ENCODE results near the gene ANKLE2. TPM values are rescaled to one million over a fixed set of nuclear protein-coding genes. Genes with fewer than 3 reads are reported as not detected.
A peak's percentile ranks its signal among the peaks of the same experiment; 100 is the strongest.
"Not testable (repeated sequence)": the region's sequence is repeated elsewhere in the genome, so short reads cannot be mapped to it uniquely, and the experiment has no call there.

The ANKLE2 gene
- total and polyA plus RNA-seq, 2 donors, result 45.4 to 62.5 TPM

GRCh38 chr12:132761921-132762583, 420 bp upstream of the ANKLE2 start:
- H3K27ac ChIP-seq (ENCODE audit: low read depth in 1 of 2, low read length in 1 of 2), result peak overlapping the region; percentile 86 to 91
- peaks cover 0 to 4% of the 10 kb centered on the region in 2 donors for H3K9me3 ChIP-seq (ENCODE audit: control insufficient read depth in 2 of 2, insufficient read depth in 1 of 2, low read length in 1 of 2)
- peak overlapping the region; percentile 65 to 98 for H3K4me3 ChIP-seq (ENCODE audit: low read length in 2 of 2)
- WGBS, result under 1% methylated on average over 89 of the region's 89 CpGs
- H3K36me3 ChIP-seq (ENCODE audit: control insufficient read depth in 2 of 2, insufficient read depth in 2 of 2, low read length in 1 of 2), result peaks cover 6 to 16% of the 10 kb centered on the region in 2 donors
- H3K27me3 ChIP-seq (ENCODE audit: control insufficient read depth in 2 of 2, insufficient read depth in 1 of 2, low read length in 1 of 2), result no peaks in the 10 kb centered on the region
- peaks cover 15 to 46% of the 10 kb centered on the region in 2 donors for H3K4me1 ChIP-seq (ENCODE audit: control insufficient read depth in 2 of 2, insufficient read depth in 2 of 2, low read length in 2 of 2)
- DNase-seq (ENCODE audit: low read depth in 6 of 9, low spot score in 9 of 9), result peak in 7 of 9 donors; percentile 51 to 93 (median 76)

GRCh38 chr12:132759359-132759758, 2.3 kb downstream of the ANKLE2 start:
- Histone ChIP-seq H3K27me3 (ENCODE audit: control insufficient read depth in 2 of 2, insufficient read depth in 1 of 2, low read length in 1 of 2) (no peaks in the 10 kb centered on the region), H3K4me1 (ENCODE audit: control insufficient read depth in 2 of 2, insufficient read depth in 2 of 2, low read length in 2 of 2) (peaks cover 9 to 24% of the 10 kb centered on the region in 2 donors), H3K9me3 (ENCODE audit: control insufficient read depth in 2 of 2, insufficient read depth in 1 of 2, low read length in 1 of 2) (peaks cover 0 to 4% of the 10 kb centered on the region in 2 donors), H3K36me3 (ENCODE audit: control insufficient read depth in 2 of 2, insufficient read depth in 2 of 2, low read length in 1 of 2) (peaks cover 19 to 30% of the 10 kb centered on the region in 2 donors), H3K27ac (ENCODE audit: low read depth in 1 of 2, low read length in 1 of 2) (no peak overlapping the region), H3K4me3 (ENCODE audit: low read length in 2 of 2) (no peak overlapping the region)
- WGBS, result 98% methylated on average over 8 of the region's 8 CpGs
- no peak for DNase-seq (ENCODE audit: low read depth in 6 of 9, low spot score in 9 of 9)

DNA sequence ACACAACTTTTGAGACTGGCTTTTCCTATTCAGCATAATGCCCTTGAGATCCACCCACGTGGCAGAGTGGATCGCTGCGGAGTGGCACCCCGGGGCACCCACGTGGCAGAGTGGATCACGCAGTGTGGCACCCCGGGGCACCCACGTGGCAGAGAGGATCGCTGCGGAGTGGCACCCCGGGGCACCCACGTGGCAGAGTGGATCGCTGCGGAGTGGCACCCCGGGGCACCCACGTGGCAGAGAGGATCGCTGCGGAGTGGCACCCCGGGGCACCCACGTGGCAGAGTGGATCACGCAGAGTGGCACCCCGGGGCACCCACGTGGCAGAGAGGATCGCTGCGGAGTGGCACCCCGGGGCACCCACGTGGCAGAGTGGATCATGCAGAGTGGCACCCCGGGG, 2.8 kb downstream of the ANKLE2 start:
- 90% methylated on average over 28 of the region's 28 CpGs for WGBS
- Histone ChIP-seq H3K36me3 (ENCODE audit: control insufficient read depth in 2 of 2, insufficient read depth in 2 of 2, low read length in 1 of 2) (peaks cover 18 to 34% of the 10 kb centered on the region in 2 donors), H3K4me1 (ENCODE audit: control insufficient read depth in 2 of 2, insufficient read depth in 2 of 2, low read length in 2 of 2) (peaks cover 9 to 18% of the 10 kb centered on the region in 2 donors)
- not testable (repeated sequence) for H3K27ac ChIP-seq (ENCODE audit: low read depth in 1 of 2, low read length in 1 of 2); H3K9me3 ChIP-seq (ENCODE audit: control insufficient read depth in 2 of 2, insufficient read depth in 1 of 2, low read length in 1 of 2); H3K4me3 ChIP-seq (ENCODE audit: low read length in 2 of 2); H3K27me3 ChIP-seq (ENCODE audit: control insufficient read depth in 2 of 2, insufficient read depth in 1 of 2, low read length in 1 of 2); DNase-seq (ENCODE audit: low read depth in 6 of 9, low spot score in 9 of 9)

- Histone ChIP-seq H3K27ac (ENCODE audit: low read depth in 1 of 2, low read length in 1 of 2) (no peak overlapping the region), H3K36me3 (ENCODE audit: control insufficient read depth in 2 of 2, insufficient read depth in 2 of 2, low read length in 1 of 2) (peaks cover 47 to 75% of the 10 kb centered on the region in 2 donors), H3K4me1 (ENCODE audit: control insufficient read depth in 2 of 2, insufficient read depth in 2 of 2, low read length in 2 of 2) (no peaks in the 10 kb centered on the region), H3K4me3 (ENCODE audit: low read length in 2 of 2) (no peak overlapping the region), H3K9me3 (ENCODE audit: control insufficient read depth in 2 of 2, insufficient read depth in 1 of 2, low read length in 1 of 2) (peaks cover 0 to 1% of the 10 kb centered on the region in 2 donors), H3K27me3 (ENCODE audit: control insufficient read depth in 2 of 2, insufficient read depth in 1 of 2, low read length in 1 of 2) (no peaks in the 10 kb centered on the region)
- 94% methylated on average over 14 of the region's 14 CpGs for WGBS
- no peak for DNase-seq (ENCODE audit: low read depth in 6 of 9, low spot score in 9 of 9)
Measured at GRCh38 chr12:132754160-132754932, 7.3 kb downstream of the ANKLE2 start.

- H3K4me3 ChIP-seq (ENCODE audit: low read length in 2 of 2); H3K27ac ChIP-seq (ENCODE audit: low read depth in 1 of 2, low read length in 1 of 2): not testable (repeated sequence)
- H3K36me3 ChIP-seq (ENCODE audit: control insufficient read depth in 2 of 2, insufficient read depth in 2 of 2, low read length in 1 of 2), result peaks cover 54 to 79% of the 10 kb centered on the region in 2 donors
Measured at GRCh38 chr12:132753670-132754069, 8.0 kb downstream of the ANKLE2 start.

DNA sequence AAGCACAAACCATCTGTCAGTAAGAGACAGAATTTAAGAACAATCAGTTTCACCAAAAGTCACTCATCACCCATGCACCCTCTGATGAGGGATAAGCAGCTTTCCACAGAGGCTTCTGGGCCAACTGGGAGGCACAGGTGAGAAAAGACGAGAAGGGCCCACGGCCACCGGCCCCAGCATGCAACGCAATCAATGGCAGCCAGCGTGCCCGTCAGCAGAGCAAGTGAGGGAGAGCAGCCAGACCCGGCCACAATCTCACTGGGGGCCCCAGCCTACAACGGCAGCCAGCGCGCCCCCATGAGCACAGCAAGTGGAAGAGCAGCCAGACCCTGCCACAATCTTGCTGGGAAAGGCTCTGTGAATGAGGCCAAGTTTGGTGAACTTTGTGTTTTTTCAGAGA, 13.3 kb downstream of the ANKLE2 start:
- Histone ChIP-seq H3K4me1 (ENCODE audit: control insufficient read depth in 2 of 2, insufficient read depth in 2 of 2, low read length in 2 of 2) (no peaks in the 10 kb centered on the region), H3K27ac (ENCODE audit: low read depth in 1 of 2, low read length in 1 of 2) (no peak overlapping the region), H3K36me3 (ENCODE audit: control insufficient read depth in 2 of 2, insufficient read depth in 2 of 2, low read length in 1 of 2) (peaks cover 86 to 96% of the 10 kb centered on the region in 2 donors), H3K27me3 (ENCODE audit: control insufficient read depth in 2 of 2, insufficient read depth in 1 of 2, low read length in 1 of 2) (no peaks in the 10 kb centered on the region), H3K9me3 (ENCODE audit: control insufficient read depth in 2 of 2, insufficient read depth in 1 of 2, low read length in 1 of 2) (no peaks in the 10 kb centered on the region), H3K4me3 (ENCODE audit: low read length in 2 of 2) (no peak overlapping the region)
- WGBS, result 93% methylated on average over 10 of the region's 10 CpGs
- DNase-seq (ENCODE audit: low read depth in 6 of 9, low spot score in 9 of 9), result no peak

More at GRCh38 chr12:132753670-132754069, 8.0 kb downstream of the ANKLE2 start:
- H3K9me3 ChIP-seq (ENCODE audit: control insufficient read depth in 2 of 2, insufficient read depth in 1 of 2, low read length in 1 of 2); DNase-seq (ENCODE audit: low read depth in 6 of 9, low spot score in 9 of 9); H3K27me3 ChIP-seq (ENCODE audit: control insufficient read depth in 2 of 2, insufficient read depth in 1 of 2, low read length in 1 of 2); H3K4me1 ChIP-seq (ENCODE audit: control insufficient read depth in 2 of 2, insufficient read depth in 2 of 2, low read length in 2 of 2): not testable (repeated sequence)
- WGBS, result 96% methylated on average over 7 of the region's 7 CpGs

- DNase-seq (ENCODE audit: low read depth in 6 of 9, low spot score in 9 of 9), result no peak
- peaks cover 86 to 96% of the 10 kb centered on the region in 2 donors for H3K36me3 ChIP-seq (ENCODE audit: control insufficient read depth in 2 of 2, insufficient read depth in 2 of 2, low read length in 1 of 2)
- no peak overlapping the region for H3K27ac ChIP-seq (ENCODE audit: low read depth in 1 of 2, low read length in 1 of 2)
- H3K4me1 ChIP-seq (ENCODE audit: control insufficient read depth in 2 of 2, insufficient read depth in 2 of 2, low read length in 2 of 2), result no peaks in the 10 kb centered on the region
- no peaks in the 10 kb centered on the region for H3K9me3 ChIP-seq (ENCODE audit: control insufficient read depth in 2 of 2, insufficient read depth in 1 of 2, low read length in 1 of 2)
- WGBS, result 98% methylated on average over 22 of the region's 22 CpGs
- no peak overlapping the region for H3K4me3 ChIP-seq (ENCODE audit: low read length in 2 of 2)
- H3K27me3 ChIP-seq (ENCODE audit: control insufficient read depth in 2 of 2, insufficient read depth in 1 of 2, low read length in 1 of 2), result no peaks in the 10 kb centered on the region
Measured at GRCh38 chr12:132747896-132748295, 13.7 kb downstream of the ANKLE2 start.

GRCh38 chr12:132747395-132747794, 14.2 kb downstream of the ANKLE2 start:
- WGBS, result 98% methylated on average over 11 of the region's 11 CpGs
- Histone ChIP-seq H3K27me3 (ENCODE audit: control insufficient read depth in 2 of 2, insufficient read depth in 1 of 2, low read length in 1 of 2) (no peaks in the 10 kb centered on the region), H3K9me3 (ENCODE audit: control insufficient read depth in 2 of 2, insufficient read depth in 1 of 2, low read length in 1 of 2) (no peaks in the 10 kb centered on the region), H3K4me1 (ENCODE audit: control insufficient read depth in 2 of 2, insufficient read depth in 2 of 2, low read length in 2 of 2) (no peaks in the 10 kb centered on the region), H3K27ac (ENCODE audit: low read depth in 1 of 2, low read length in 1 of 2) (no peak overlapping the region), H3K4me3 (ENCODE audit: low read length in 2 of 2) (no peak overlapping the region), H3K36me3 (ENCODE audit: control insufficient read depth in 2 of 2, insufficient read depth in 2 of 2, low read length in 1 of 2) (peaks cover 89 to 96% of the 10 kb centered on the region in 2 donors)
- DNase-seq (ENCODE audit: low read depth in 6 of 9, low spot score in 9 of 9), result no peak

- H3K27me3 ChIP-seq (ENCODE audit: control insufficient read depth in 2 of 2, insufficient read depth in 1 of 2, low read length in 1 of 2), result no peaks in the 10 kb centered on the region
- WGBS, result over 99% methylated on average over 3 of the region's 3 CpGs
- H3K4me1 ChIP-seq (ENCODE audit: control insufficient read depth in 2 of 2, insufficient read depth in 2 of 2, low read length in 2 of 2), result no peaks in the 10 kb centered on the region
- no peak for DNase-seq (ENCODE audit: low read depth in 6 of 9, low spot score in 9 of 9)
- no peak overlapping the region for H3K4me3 ChIP-seq (ENCODE audit: low read length in 2 of 2)
- no peak overlapping the region for H3K27ac ChIP-seq (ENCODE audit: low read depth in 1 of 2, low read length in 1 of 2)
- peaks cover 90 to 96% of the 10 kb centered on the region in 2 donors for H3K36me3 ChIP-seq (ENCODE audit: control insufficient read depth in 2 of 2, insufficient read depth in 2 of 2, low read length in 1 of 2)
- H3K9me3 ChIP-seq (ENCODE audit: control insufficient read depth in 2 of 2, insufficient read depth in 1 of 2, low read length in 1 of 2), result no peaks in the 10 kb centered on the region
Measured at GRCh38 chr12:132746613-132747012, 15.0 kb downstream of the ANKLE2 start.
